DOHH2 (cell line): ENCODE measurements around the gene ZNF236.

ENCODE experiments used
- CTCF ChIP-seq: fragments of 200-600 bp; sonication (generic); IDR thresholded peaks from one replicate; pipeline ENCODE4 v1.5.1; 2014; ENCODE audit warnings: antibody characterized with exemption, mild to moderate bottlenecking, low read depth, low read length; ENCODE audit not compliant: poor library complexity, severe bottlenecking
- EZH2phosphoT487 ChIP-seq: fragments of 200-600 bp; sonication (generic); IDR thresholded peaks from 2 replicates; pipeline ENCODE4 v1.6.1; 2017; ENCODE audit warnings: borderline replicate concordance, mild to moderate bottlenecking, antibody characterized with exemption, low read length, moderate library complexity, mixed read lengths

- TF ChIP-seq EZH2phosphoT487 = no peak
- no peak for TF ChIP-seq CTCF
Measured at GRCh38 chr18:76928179-76928868, 106.0 kb downstream of the ZNF236 start.
